GM12872 (cell line): ENCODE results near the gene FAM120B.

Experiments used
- TF ChIP-seq, protein P1 (sequence below): IDR thresholded peaks from 3 replicates; pipeline ENCODE4 v1.5.1; 2011; ENCODE audit warnings: low read depth, mild to moderate bottlenecking, low read length, moderate library complexity; ENCODE audit not compliant: insufficient read depth

The FAM120B gene

DNA sequence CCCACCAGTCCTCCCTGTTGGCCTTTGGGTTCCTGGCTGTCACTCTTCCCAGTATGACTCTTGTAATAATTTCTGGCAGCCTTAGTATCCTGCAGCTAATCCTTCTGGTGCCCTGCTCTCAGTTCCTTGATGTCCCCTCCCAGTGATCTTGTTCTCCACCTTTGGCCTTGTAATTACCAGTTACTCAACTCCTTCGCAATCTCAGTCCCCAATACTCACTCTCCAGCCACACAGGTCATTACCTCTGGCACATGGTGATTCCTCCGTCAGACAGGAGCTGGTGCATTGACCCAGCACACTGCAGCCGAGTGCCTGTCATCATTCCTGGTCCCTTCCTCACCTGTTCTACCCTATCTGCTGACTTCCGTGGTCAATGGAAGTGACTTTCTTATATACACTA lies 101.4 kb downstream of the FAM120B start:
- TF ChIP-seq, protein P1, sequence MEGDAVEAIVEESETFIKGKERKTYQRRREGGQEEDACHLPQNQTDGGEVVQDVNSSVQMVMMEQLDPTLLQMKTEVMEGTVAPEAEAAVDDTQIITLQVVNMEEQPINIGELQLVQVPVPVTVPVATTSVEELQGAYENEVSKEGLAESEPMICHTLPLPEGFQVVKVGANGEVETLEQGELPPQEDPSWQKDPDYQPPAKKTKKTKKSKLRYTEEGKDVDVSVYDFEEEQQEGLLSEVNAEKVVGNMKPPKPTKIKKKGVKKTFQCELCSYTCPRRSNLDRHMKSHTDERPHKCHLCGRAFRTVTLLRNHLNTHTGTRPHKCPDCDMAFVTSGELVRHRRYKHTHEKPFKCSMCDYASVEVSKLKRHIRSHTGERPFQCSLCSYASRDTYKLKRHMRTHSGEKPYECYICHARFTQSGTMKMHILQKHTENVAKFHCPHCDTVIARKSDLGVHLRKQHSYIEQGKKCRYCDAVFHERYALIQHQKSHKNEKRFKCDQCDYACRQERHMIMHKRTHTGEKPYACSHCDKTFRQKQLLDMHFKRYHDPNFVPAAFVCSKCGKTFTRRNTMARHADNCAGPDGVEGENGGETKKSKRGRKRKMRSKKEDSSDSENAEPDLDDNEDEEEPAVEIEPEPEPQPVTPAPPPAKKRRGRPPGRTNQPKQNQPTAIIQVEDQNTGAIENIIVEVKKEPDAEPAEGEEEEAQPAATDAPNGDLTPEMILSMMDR = no peak

DNA sequence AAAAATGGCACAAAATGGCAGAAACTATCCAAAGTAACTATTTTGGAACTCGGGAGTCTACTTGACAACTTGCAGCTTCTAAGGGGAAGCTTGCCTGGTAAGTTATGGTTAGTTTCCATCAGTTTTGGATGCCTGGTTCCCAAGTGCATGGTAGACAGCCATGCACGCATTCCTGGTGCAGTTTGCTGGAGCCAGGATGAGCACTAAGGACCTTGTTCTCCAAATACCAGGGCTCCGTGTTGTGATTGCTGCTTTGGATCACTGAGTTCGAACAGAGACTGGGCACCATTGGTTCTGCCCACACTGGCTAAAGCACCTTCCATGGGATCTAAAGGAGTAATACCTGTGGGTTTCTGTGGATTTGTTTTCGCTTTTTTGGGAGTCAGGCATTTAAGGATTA lies 103.7 kb downstream of the FAM120B start:
- TF ChIP-seq, protein P1 = no peak

GRCh38 chr6:170415318-170415717 lies 108.8 kb downstream of the FAM120B start:
- TF ChIP-seq, protein P1 = no peak

GRCh38 chr6:170416303-170416702 lies 109.7 kb downstream of the FAM120B start:
- TF ChIP-seq, protein P1 = no peak

DNA sequence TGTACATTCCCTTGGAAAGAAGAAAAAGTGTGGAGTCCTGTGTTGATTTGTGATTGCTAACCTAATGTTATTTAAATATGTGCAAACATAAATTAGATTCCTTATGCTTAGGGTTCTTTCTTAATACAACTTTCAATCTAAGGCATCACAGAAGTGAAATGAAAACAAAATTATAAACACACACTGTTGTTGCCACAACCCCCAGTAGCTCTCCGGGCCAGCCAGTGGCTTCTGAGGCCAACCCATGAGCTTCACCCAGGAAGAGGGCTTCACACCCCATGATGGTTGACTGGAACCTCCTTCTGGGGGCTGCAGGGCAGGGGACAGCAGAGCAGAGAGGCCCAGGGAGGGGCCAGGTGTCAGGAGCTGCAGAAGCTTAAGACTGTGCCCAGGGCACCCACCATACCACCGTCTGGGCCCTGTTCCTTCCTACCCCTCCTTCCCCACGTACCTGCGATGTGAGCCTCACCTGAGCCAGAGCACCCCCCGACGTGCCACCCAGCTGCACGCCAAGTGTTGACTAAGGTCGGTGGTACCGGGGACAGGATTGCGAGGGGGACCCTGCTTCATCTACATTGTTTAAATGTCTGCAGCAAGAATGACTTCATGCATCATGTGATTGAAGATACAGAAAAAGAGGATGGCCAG lies 110.5 kb downstream of the FAM120B start:
- TF ChIP-seq, protein P1 = no peak

GRCh38 chr6:170417881-170418280 lies 111.3 kb downstream of the FAM120B start:
- TF ChIP-seq, protein P1 = no peak

DNA sequence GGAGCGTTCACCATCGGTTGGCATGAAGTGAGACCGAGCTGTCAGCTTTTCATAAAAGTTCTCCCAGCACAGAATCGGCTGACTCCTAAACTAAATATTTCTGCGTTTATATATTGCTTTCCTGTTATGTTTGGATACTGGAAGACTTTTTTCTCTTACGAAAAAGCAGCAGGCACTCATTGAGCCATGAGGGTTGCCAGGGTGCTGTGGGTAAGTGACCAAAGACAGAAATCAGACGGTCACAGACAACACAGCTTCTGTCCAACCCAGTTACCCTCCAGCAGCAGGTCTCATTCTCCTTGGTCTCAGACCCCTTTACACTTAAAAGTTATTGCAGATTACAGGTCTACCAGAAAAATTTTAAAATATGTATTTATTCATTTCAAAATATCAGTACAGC lies 113.7 kb downstream of the FAM120B start:
- TF ChIP-seq, protein P1 = no peak
